GM10266 (cell line): Measurements from ENCODE around the gene RASGRP4.

Experiments used
- DNase-seq: peaks from one replicate; pipeline ENCODE4 v3.0.0; 2012; ENCODE audit errors: extremely low spot score
- TF ChIP-seq, protein P1 (sequence below): IDR thresholded peaks from 2 replicates; pipeline ENCODE4 v1.5.1; 2012; ENCODE audit warnings: mild to moderate bottlenecking, low read depth; ENCODE audit not compliant: control insufficient read depth, insufficient read depth; ENCODE audit errors: missing control alignments

Gene RASGRP4

DNA sequence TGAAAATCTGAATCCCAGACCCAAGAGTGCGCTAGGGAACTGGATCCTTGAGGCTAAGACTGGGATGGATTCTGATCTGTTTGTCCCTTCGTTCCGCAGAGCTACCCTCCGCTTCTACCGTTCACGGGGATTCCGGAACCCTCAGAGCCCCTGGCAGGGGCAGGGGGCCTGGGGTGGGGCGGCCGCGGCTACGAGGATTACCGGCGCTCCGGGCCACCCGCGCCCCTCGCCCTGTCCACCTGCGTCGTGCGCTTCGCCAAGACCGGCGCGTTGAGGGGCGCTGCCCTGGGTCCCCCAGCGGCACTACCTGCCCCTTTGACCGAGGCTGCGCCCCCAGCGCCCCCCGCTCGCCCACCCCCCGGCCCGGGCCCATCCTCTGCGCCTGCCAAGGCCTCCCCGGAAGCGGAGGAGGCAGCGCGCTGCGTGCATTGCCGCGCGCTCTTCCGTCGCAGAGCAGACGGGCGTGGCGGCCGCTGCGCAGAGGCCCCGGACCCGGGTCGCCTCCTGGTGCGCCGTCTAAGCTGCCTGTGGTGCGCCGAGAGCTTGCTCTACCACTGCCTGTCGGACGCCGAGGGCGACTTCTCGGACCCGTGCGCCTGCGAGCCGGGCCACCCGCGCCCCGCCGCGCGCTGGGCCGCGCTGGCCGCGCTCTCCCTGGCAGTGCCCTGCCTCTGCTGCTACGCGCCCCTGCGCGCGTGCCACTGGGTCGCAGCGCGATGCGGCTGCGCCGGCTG is 30.5 kb downstream of the RASGRP4 start:
- TF ChIP-seq, protein P1, sequence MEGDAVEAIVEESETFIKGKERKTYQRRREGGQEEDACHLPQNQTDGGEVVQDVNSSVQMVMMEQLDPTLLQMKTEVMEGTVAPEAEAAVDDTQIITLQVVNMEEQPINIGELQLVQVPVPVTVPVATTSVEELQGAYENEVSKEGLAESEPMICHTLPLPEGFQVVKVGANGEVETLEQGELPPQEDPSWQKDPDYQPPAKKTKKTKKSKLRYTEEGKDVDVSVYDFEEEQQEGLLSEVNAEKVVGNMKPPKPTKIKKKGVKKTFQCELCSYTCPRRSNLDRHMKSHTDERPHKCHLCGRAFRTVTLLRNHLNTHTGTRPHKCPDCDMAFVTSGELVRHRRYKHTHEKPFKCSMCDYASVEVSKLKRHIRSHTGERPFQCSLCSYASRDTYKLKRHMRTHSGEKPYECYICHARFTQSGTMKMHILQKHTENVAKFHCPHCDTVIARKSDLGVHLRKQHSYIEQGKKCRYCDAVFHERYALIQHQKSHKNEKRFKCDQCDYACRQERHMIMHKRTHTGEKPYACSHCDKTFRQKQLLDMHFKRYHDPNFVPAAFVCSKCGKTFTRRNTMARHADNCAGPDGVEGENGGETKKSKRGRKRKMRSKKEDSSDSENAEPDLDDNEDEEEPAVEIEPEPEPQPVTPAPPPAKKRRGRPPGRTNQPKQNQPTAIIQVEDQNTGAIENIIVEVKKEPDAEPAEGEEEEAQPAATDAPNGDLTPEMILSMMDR = no peak

GRCh38 chr19:38394488-38394887 is 31.5 kb downstream of the RASGRP4 start:
- TF ChIP-seq, protein P1 = no peak
- no peak for DNase-seq

More for the DNA sequence above, 30.5 kb downstream of the RASGRP4 start:
- DNase-seq = no peak

- no peak for DNase-seq
- TF ChIP-seq, protein P1 = no peak
Measured at GRCh38 chr19:38392707-38393308, 33.2 kb downstream of the RASGRP4 start.

- DNase-seq = no peak
Measured at GRCh38 chr19:38391911-38392464, 34.0 kb downstream of the RASGRP4 start.

GRCh38 chr19:38389957-38390924 is 35.8 kb downstream of the RASGRP4 start:
- no peak for DNase-seq
- TF ChIP-seq, protein P1 = no peak

More at GRCh38 chr19:38391911-38392464, 34.0 kb downstream of the RASGRP4 start:
- TF ChIP-seq, protein P1 = no peak

DNA sequence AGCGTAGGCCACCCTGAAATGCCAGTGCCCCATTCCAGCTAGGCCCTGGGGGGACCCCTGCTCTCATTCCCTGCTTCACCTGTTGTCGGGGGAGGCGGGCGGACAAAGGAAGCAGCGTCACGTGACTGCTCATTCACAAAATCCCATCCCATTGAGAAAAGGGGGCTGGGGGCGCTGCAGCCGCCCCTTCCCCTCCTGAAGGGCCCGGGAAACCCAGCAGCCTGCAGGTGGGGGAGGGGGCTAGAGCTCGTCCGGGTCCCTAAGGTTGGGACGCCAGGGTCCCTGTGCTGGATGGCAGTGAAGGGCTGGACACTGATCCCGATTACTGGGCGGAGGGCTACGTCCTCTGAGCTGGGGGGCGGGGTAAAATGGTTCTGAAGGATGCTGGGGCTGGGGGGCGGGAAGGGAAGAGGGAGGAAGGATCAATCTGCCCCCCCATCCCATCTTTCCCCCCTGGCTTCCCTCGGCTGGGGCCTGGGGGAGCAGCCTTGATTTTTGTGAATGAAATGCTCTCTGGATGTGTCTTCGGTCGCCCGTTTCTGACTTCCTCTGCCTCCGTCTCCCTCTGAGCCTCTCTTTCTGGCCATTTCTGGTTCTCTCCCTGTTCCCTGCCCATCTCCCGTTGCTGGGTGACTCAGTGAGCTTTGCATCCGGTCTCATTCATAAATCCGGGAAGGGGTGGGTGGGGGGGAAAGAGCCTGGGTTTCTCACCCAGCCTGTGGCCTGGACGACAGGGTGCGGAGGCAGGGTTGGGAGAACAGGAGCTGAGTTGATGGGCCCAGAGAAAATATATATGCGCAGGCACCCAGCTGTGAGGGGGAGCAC is 36.7 kb downstream of the RASGRP4 start:
- DNase-seq = no peak
- TF ChIP-seq, protein P1 = no peak
